ENCODE data around the gene LRBA. TPM values are rescaled to one million over a fixed set of nuclear protein-coding genes. Genes with fewer than 3 reads are reported as not detected.

Gene LRBA
- total RNA-seq, 1 donor from 2014 or later: 39.9 TPM

DNA sequence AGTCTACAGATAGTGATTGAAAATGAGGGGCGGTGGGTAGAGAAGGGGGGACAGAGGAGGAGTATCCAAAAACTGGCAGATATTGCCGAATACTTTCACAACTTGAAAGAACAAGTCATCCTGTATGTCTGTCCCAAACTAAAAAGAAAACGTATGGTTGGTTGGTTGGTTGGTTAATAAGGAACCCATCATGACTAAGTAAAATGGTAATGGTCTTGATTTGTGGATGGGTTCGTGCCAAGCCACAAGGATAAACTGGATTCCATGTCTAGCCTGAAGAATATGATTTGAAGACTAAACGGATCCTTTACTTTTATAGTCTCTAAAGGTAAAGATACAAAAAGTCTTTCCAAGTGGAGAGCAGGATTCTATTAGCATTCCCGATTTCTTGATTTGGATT lies 728.4 kb downstream of the LRBA start:
- H3K9me3 ChIP-seq: no peaks in the 10 kb centered on the region
- TF ChIP-seq, protein P1, sequence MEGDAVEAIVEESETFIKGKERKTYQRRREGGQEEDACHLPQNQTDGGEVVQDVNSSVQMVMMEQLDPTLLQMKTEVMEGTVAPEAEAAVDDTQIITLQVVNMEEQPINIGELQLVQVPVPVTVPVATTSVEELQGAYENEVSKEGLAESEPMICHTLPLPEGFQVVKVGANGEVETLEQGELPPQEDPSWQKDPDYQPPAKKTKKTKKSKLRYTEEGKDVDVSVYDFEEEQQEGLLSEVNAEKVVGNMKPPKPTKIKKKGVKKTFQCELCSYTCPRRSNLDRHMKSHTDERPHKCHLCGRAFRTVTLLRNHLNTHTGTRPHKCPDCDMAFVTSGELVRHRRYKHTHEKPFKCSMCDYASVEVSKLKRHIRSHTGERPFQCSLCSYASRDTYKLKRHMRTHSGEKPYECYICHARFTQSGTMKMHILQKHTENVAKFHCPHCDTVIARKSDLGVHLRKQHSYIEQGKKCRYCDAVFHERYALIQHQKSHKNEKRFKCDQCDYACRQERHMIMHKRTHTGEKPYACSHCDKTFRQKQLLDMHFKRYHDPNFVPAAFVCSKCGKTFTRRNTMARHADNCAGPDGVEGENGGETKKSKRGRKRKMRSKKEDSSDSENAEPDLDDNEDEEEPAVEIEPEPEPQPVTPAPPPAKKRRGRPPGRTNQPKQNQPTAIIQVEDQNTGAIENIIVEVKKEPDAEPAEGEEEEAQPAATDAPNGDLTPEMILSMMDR (IDR thresholded peaks at IDR 0.05): no peak
- no peak overlapping the region for H3K27ac ChIP-seq
- peaks cover 6% of the 10 kb centered on the region for H3K36me3 ChIP-seq
- intact Hi-C loops (cut with DNase I): no loop called here
- no peaks in the 10 kb centered on the region for H3K4me1 ChIP-seq
- DNase-seq (no peak), ATAC-seq (no peak)
- H3K27me3 ChIP-seq: no peaks in the 10 kb centered on the region
- H3K4me3 ChIP-seq: no peak overlapping the region

DNA sequence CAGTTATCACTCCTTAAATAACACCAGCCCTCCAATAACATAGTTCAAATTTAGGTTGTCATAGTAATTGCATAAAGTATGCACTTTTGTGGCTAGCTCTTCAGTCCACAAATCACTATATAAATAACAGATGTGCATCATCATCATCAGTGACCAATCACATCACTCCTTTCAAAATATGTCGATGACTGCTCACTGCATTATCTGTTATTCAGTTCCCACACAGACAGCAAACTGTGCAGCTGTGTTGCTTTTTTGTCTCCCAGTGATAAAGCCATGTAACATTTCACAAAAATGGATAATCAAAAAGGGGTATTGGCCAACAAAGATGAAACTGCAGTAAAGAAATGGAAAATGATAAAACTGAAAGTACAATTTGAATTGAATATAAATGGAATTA lies 731.4 kb downstream of the LRBA start:
- ATAC-seq (no peak), DNase-seq (no peak)
- H3K27me3 ChIP-seq: no peaks in the 10 kb centered on the region
- H3K4me1 ChIP-seq: no peaks in the 10 kb centered on the region
- H3K27ac ChIP-seq: no peak overlapping the region
- intact Hi-C loops (cut with DNase I): no loop called here
- TF ChIP-seq, protein P1 (IDR thresholded peaks at IDR 0.05): no peak
- no peaks in the 10 kb centered on the region for H3K9me3 ChIP-seq
- H3K36me3 ChIP-seq: peaks cover 10% of the 10 kb centered on the region
- H3K4me3 ChIP-seq: no peak overlapping the region

DNA sequence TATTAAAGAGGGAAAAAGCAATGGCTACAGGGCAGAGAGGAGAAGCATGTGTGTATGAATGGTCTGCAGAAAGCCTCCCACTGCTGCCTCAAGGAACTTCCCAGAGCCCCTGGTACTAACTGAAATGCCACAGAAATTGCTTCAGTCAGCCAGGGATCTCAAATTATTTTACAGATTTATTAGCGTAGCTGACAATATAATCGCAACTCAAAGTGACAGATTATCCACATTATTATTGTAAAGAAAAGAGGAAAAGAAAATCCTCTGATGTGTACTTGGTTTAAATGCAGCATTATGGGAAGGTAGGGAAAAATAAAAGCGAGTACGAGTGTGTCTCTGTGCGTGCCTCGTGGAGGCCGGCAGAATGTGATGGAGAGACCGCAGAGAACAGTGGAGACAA lies 734.1 kb downstream of the LRBA start:
- TF ChIP-seq, protein P1 (IDR thresholded peaks at IDR 0.05): no peak
- Histone ChIP-seq H3K36me3 (peaks cover 10% of the 10 kb centered on the region), H3K27me3 (no peaks in the 10 kb centered on the region), H3K9me3 (no peaks in the 10 kb centered on the region), H3K4me1 (no peaks in the 10 kb centered on the region), H3K27ac (no peak overlapping the region), H3K4me3 (no peak overlapping the region)
- ATAC-seq (no peak), DNase-seq (no peak)
- intact Hi-C loops (cut with DNase I): no loop called here

DNA sequence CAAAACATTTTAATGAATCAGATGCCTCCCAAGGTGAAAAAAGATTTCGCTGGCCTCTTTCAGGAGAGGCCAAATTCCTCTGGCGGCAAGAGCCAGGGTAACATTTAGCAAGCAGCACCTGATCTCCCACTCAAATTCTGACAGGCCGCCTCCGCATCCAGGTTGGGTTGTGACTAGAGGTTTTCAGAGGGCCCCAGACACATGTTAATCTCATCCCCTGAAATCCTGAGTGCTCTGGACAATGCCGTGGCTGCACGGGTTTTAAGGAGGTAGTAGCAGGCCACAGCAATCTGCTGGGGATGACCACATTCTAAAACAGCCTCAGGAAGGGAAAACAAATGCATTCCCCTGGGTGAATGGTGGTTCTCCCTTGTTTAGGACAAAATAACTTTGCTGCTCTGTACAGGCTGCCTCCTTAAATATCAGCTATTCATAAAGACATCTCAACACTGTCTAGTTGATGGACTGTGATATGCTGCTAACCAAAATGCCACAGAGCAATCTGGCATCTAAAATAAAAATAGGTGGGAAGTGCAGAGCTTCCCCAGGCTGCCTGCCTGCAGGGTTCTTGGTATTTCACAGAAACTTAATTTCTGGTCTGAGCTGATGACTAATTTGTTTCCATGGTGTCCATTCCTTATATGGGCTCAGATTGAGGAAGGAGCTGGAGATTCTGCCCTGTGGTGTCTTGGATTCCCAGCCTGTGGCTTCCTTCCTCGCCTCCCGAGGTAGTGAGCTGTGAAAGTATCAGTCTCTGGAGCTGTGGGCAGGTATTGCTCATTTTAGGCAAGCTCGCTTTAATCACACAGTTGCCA lies 734.8 kb downstream of the LRBA start:
- Histone ChIP-seq H3K27ac (no peak overlapping the region), H3K27me3 (no peaks in the 10 kb centered on the region), H3K36me3 (peaks cover 10% of the 10 kb centered on the region), H3K4me3 (no peak overlapping the region), H3K4me1 (no peaks in the 10 kb centered on the region), H3K9me3 (no peaks in the 10 kb centered on the region)
- TF ChIP-seq, protein P1 (IDR thresholded peaks at IDR 0.05): no peak
- intact Hi-C loops (cut with DNase I): no loop called here
- ATAC-seq (peak; percentile 73), DNase-seq (no peak)

DNA sequence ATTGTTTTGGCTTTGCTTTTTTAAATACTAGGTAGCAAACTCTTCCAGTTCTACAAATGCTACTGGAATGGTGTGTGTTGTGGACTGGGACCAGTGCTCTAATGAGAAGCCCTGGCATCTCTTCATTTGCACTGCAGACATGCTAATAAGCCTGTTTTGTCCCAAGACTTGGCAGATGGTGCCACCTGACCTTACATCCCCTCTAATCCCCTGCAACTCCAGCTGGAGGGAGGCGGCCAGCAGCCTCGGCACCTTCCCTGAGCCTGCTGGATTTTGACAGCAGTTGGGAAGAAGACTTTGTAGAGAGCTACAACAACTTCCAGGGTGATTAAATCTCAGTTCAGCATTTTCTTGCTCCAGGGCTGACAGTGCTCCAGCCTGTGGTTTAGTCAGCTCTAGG lies 736.9 kb downstream of the LRBA start:
- ATAC-seq (no peak), DNase-seq (no peak)
- intact Hi-C loops (cut with DNase I): no loop called here

More for the DNA sequence above, 736.9 kb downstream of the LRBA start:
- Histone ChIP-seq H3K27ac (no peak overlapping the region), H3K4me1 (no peaks in the 10 kb centered on the region), H3K27me3 (no peaks in the 10 kb centered on the region), H3K36me3 (peaks cover 3% of the 10 kb centered on the region), H3K4me3 (no peak overlapping the region), H3K9me3 (no peaks in the 10 kb centered on the region)
- TF ChIP-seq, protein P1 (IDR thresholded peaks at IDR 0.05): no peak
